ENCODE data around the gene ANKRD13C.

Gene ANKRD13C

GRCh38 chr1:70318191-70318590 lies 36.3 kb downstream of the ANKRD13C start:
- intact Hi-C loops (cut with DNase I): no loop called here
- DNase-seq: no peak

- intact Hi-C loops (cut with DNase I): no loop called here
Measured at GRCh38 chr1:70317087-70317486, 37.4 kb downstream of the ANKRD13C start.

GRCh38 chr1:70315782-70316181 lies 38.7 kb downstream of the ANKRD13C start:
- intact Hi-C loops (cut with DNase I): no loop called here
- no peak for DNase-seq

More at GRCh38 chr1:70317087-70317486, 37.4 kb downstream of the ANKRD13C start:
- no peak for DNase-seq

- DNase-seq: peak in 5 of 42 donors; percentile 3 to 40 (median 11)
- intact Hi-C loops (cut with DNase I): no loop called here
Measured at GRCh38 chr1:70314706-70315304, 39.7 kb downstream of the ANKRD13C start.

- no peak for DNase-seq
- intact Hi-C loops (cut with DNase I): no loop called here
Measured at GRCh38 chr1:70311369-70311768, 43.2 kb downstream of the ANKRD13C start.

GRCh38 chr1:70299472-70299871 lies 55.0 kb downstream of the ANKRD13C start:
- DNase-seq: no peak
- intact Hi-C loops (cut with DNase I): no loop called here

GRCh38 chr1:70295749-70296148 lies 58.8 kb downstream of the ANKRD13C start:
- intact Hi-C loops (cut with DNase I): no loop called here
- DNase-seq: no peak

GRCh38 chr1:70293186-70293843 lies 61.2 kb downstream of the ANKRD13C start:
- intact Hi-C loops (cut with DNase I): no loop called here
- DNase-seq: no peak

- DNase-seq: no peak
- intact Hi-C loops (cut with DNase I): no loop called here
Measured at GRCh38 chr1:70290218-70290617, 64.3 kb downstream of the ANKRD13C start.

GRCh38 chr1:70288166-70288565 lies 66.4 kb downstream of the ANKRD13C start:
- DNase-seq: no peak
- intact Hi-C loops (cut with DNase I): no loop called here

GRCh38 chr1:70286453-70286852 lies 68.1 kb downstream of the ANKRD13C start:
- no peak for DNase-seq
- intact Hi-C loops (cut with DNase I): no loop called here

GRCh38 chr1:70284366-70284765 lies 70.2 kb downstream of the ANKRD13C start:
- no peak for DNase-seq
- intact Hi-C loops (cut with DNase I): no loop called here

- no peak for DNase-seq
- intact Hi-C loops (cut with DNase I): no loop called here
Measured at GRCh38 chr1:70278710-70279109, 75.8 kb downstream of the ANKRD13C start.

- DNase-seq: no peak
- intact Hi-C loops (cut with DNase I): no loop called here
Measured at GRCh38 chr1:70277875-70278274, 76.6 kb downstream of the ANKRD13C start.

GRCh38 chr1:70265946-70266345 lies 88.6 kb downstream of the ANKRD13C start:
- DNase-seq: no peak
- intact Hi-C loops (cut with DNase I): no loop called here

GRCh38 chr1:70264839-70265238 lies 89.7 kb downstream of the ANKRD13C start:
- DNase-seq: no peak
- intact Hi-C loops (cut with DNase I): no loop called here

GRCh38 chr1:70256664-70257063 lies 97.9 kb downstream of the ANKRD13C start:
- DNase-seq: no peak
- intact Hi-C loops (cut with DNase I): no loop called here

- intact Hi-C loops (cut with DNase I): no loop called here
- DNase-seq: no peak
Measured at GRCh38 chr1:70248729-70249128, 105.8 kb downstream of the ANKRD13C start.

GRCh38 chr1:70247768-70248167 lies 106.8 kb downstream of the ANKRD13C start:
- intact Hi-C loops (cut with DNase I): no loop called here
- no peak for DNase-seq

- DNase-seq: no peak
- intact Hi-C loops (cut with DNase I): no loop called here
Measured at GRCh38 chr1:70247122-70247521, 107.4 kb downstream of the ANKRD13C start.

- DNase-seq: no peak
- intact Hi-C loops (cut with DNase I): no loop called here
Measured at GRCh38 chr1:70239940-70240339, 114.6 kb downstream of the ANKRD13C start.
